HG03139 (cell line): Measurements from ENCODE around the gene TMED10.

Source experiments
- ATAC-seq: cut with Tn5 transposase; IDR thresholded peaks from one replicate; pipeline ENCODE4 v1.9.1; 2021; ENCODE audit not compliant: unreplicated experiment

TMED10 gene

GRCh38 chr14:75088566-75089373 lies 87.6 kb downstream of the TMED10 start:
- ATAC-seq, result no peak

GRCh38 chr14:75088153-75088552 lies 88.3 kb downstream of the TMED10 start:
- ATAC-seq, result no peak

- no peak for ATAC-seq
These were observed 91.9 kb downstream of the TMED10 start for GRCh38 chr14:75084513-75084912.

GRCh38 chr14:75083271-75083670 lies 93.1 kb downstream of the TMED10 start:
- ATAC-seq, result no peak

- no peak for ATAC-seq
These were observed 94.7 kb downstream of the TMED10 start for GRCh38 chr14:75081660-75082229.
